ENCODE measurements around the gene AADAC. TPM values are rescaled to one million over a fixed set of nuclear protein-coding genes. Genes with fewer than 3 reads are reported as not detected.
"Not testable (repeated sequence)": the region's sequence is repeated elsewhere in the genome, so short reads cannot be mapped to it uniquely, and the experiment has no call there.

Gene AADAC
- total RNA-seq, 2 experiments from 2014 or later: not detected

GRCh38 chr3:151789853-151790463 is 24.0 kb upstream of the AADAC start:
- no peaks in the 10 kb centered on the region for H3K27me3 ChIP-seq (ENCODE audit: control insufficient read depth in 1 of 2, insufficient read depth in 2 of 2, low read length in 2 of 2)
- H3K4me1 ChIP-seq (ENCODE audit: insufficient read depth, low read length): no peaks in the 10 kb centered on the region
- intact Hi-C loops (cut with DNase I, micrococcal nuclease): no loop called here
- ATAC-seq (ENCODE audit: poor library complexity): no peak
- H3K36me3 ChIP-seq (ENCODE audit: insufficient read depth, low read length): no peaks in the 10 kb centered on the region
- Mint-ChIP-seq H3K27me3 (peaks cover 3% of the 10 kb centered on the region), H3K4me3 (no peak overlapping the region), H3K4me1 (ENCODE audit: low read depth) (no peaks in the 10 kb centered on the region), H3K27ac (no peak overlapping the region), H3K9me3 (no peaks in the 10 kb centered on the region), H3K36me3 (ENCODE audit: low read depth) (no peaks in the 10 kb centered on the region)
- no peak for DNase-seq
- ChIA-PET CTCF (interaction anchor here (1.1 kb wide), 1 partner anchor 11 kb away, joined by 3 read pairs; no protein-coding TSS in a partner anchor), POLR2A (no interaction called here)
- H3K27ac ChIP-seq (ENCODE audit: low read depth in 1 of 2, low read length in 2 of 2): no peak overlapping the region
- no peak overlapping the region for H3K4me3 ChIP-seq (ENCODE audit: low read length)
- H3K9me3 ChIP-seq (ENCODE audit: control insufficient read depth in 1 of 2, insufficient read depth in 1 of 2, low read length in 2 of 2): no peaks in the 10 kb centered on the region
- no peak for TF ChIP-seq CTCF (IDR thresholded peaks at IDR 0.05)

- H3K9me3 Mint-ChIP-seq; H3K4me1 Mint-ChIP-seq (ENCODE audit: low read depth); H3K4me3 ChIP-seq (ENCODE audit: low read length); DNase-seq; ATAC-seq (ENCODE audit: poor library complexity); CTCF ChIA-PET; intact Hi-C loops (cut with DNase I, micrococcal nuclease); H3K36me3 ChIP-seq (ENCODE audit: insufficient read depth, low read length); H3K27ac Mint-ChIP-seq; H3K27me3 Mint-ChIP-seq; H3K4me3 Mint-ChIP-seq; H3K4me1 ChIP-seq (ENCODE audit: insufficient read depth, low read length); H3K27me3 ChIP-seq (ENCODE audit: control insufficient read depth in 1 of 2, insufficient read depth in 2 of 2, low read length in 2 of 2); H3K9me3 ChIP-seq (ENCODE audit: control insufficient read depth in 1 of 2, insufficient read depth in 1 of 2, low read length in 2 of 2); H3K27ac ChIP-seq (ENCODE audit: low read depth in 1 of 2, low read length in 2 of 2); POLR2A ChIA-PET; H3K36me3 Mint-ChIP-seq (ENCODE audit: low read depth): not testable (repeated sequence)
Measured at GRCh38 chr3:151790763-151791162, 23.2 kb upstream of the AADAC start.

- H3K36me3 ChIP-seq (ENCODE audit: insufficient read depth, low read length): no peaks in the 10 kb centered on the region
- POLR2A ChIA-PET: no interaction called here
- H3K4me1 Mint-ChIP-seq (ENCODE audit: low read depth): no peaks in the 10 kb centered on the region
- H3K9me3 Mint-ChIP-seq: no peaks in the 10 kb centered on the region
- peaks cover 3% of the 10 kb centered on the region for H3K27me3 Mint-ChIP-seq
- intact Hi-C loops (cut with DNase I, micrococcal nuclease): no loop called here
- no peak for DNase-seq
- H3K36me3 Mint-ChIP-seq (ENCODE audit: low read depth): no peaks in the 10 kb centered on the region
- no peak for ATAC-seq (ENCODE audit: poor library complexity)
- CTCF ChIA-PET: no interaction called here
- H3K9me3 ChIP-seq (ENCODE audit: control insufficient read depth in 1 of 2, insufficient read depth in 1 of 2, low read length in 2 of 2): no peaks in the 10 kb centered on the region
- no peak overlapping the region for H3K27ac Mint-ChIP-seq
- no peaks in the 10 kb centered on the region for H3K27me3 ChIP-seq (ENCODE audit: control insufficient read depth in 1 of 2, insufficient read depth in 2 of 2, low read length in 2 of 2)
- no peak overlapping the region for H3K4me3 ChIP-seq (ENCODE audit: low read length)
- TF ChIP-seq CTCF (IDR thresholded peaks at IDR 0.05): no peak
- no peak overlapping the region for H3K4me3 Mint-ChIP-seq
- H3K4me1 ChIP-seq (ENCODE audit: insufficient read depth, low read length): no peaks in the 10 kb centered on the region
- no peak overlapping the region for H3K27ac ChIP-seq (ENCODE audit: low read depth in 1 of 2, low read length in 2 of 2)
Measured at GRCh38 chr3:151792411-151792810, 21.5 kb upstream of the AADAC start.

DNA sequence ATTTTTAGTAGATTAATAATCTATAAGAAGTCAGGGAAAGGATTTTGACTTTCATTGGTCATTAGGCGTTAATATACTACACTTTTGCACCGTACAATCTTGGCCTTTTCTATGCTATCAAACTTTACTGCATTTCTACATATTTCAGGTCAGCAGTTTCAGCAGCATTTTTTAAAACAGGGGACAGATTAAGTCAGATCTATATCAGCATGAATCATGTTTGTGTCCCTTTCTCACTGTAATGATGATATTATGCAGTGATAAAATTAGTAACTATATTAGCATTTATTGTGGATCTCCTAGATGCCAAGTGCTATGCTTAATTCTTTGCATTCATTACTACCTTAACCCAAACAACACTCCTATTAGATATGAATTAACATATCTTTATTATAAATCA is 20.3 kb upstream of the AADAC start:
- no peak for TF ChIP-seq CTCF (IDR thresholded peaks at IDR 0.05)
- no peaks in the 10 kb centered on the region for H3K9me3 ChIP-seq (ENCODE audit: control insufficient read depth in 1 of 2, insufficient read depth in 1 of 2, low read length in 2 of 2)
- intact Hi-C loops (cut with DNase I, micrococcal nuclease): no loop called here
- DNase-seq (no peak), ATAC-seq (ENCODE audit: poor library complexity) (no peak)
- H3K36me3 ChIP-seq (ENCODE audit: insufficient read depth, low read length): no peaks in the 10 kb centered on the region
- no peaks in the 10 kb centered on the region for H3K27me3 ChIP-seq (ENCODE audit: control insufficient read depth in 1 of 2, insufficient read depth in 2 of 2, low read length in 2 of 2)
- no peaks in the 10 kb centered on the region for H3K4me1 ChIP-seq (ENCODE audit: insufficient read depth, low read length)
- no peaks in the 10 kb centered on the region for H3K36me3 Mint-ChIP-seq (ENCODE audit: low read depth)
- no peak overlapping the region for H3K27ac Mint-ChIP-seq
- peaks cover 3% of the 10 kb centered on the region for H3K27me3 Mint-ChIP-seq
- H3K9me3 Mint-ChIP-seq: no peaks in the 10 kb centered on the region
- H3K4me1 Mint-ChIP-seq (ENCODE audit: low read depth): no peaks in the 10 kb centered on the region
- no peak overlapping the region for H3K4me3 Mint-ChIP-seq
- no peak overlapping the region for H3K4me3 ChIP-seq (ENCODE audit: low read length)
- no peak overlapping the region for H3K27ac ChIP-seq (ENCODE audit: low read depth in 1 of 2, low read length in 2 of 2)
- ChIA-PET POLR2A (no interaction called here), CTCF (no interaction called here)
